ENCODE measurements around the gene PPFIBP1.

Gene PPFIBP1

DNA sequence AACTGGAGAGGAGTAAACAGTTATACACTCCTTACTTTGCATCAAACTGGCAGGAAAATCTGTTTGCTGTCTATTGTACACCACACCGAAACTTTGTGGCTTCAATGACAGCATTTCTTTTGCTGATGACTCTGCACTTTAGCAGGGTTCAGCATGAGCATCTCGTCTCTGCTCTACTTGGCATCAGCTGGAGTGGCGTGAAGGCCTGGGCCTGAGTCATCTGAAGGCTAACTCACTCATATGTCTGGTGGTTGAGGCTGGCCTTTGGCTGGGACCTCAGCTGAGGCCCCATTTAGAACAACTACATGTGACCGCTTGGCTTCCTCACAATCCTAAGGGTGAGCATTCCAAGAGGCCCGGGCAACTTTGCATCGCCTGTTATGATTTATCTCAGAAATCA lies 143.5 kb downstream of the PPFIBP1 start:
- H3K4me3 ChIP-seq (replicated peaks; ENCODE audit: insufficient read depth, low read length): no peak overlapping the region
- no peaks in the 10 kb centered on the region for H3K27me3 ChIP-seq (ENCODE audit: insufficient read depth, poor library complexity, severe bottlenecking)
- no peak overlapping the region for H3K27ac ChIP-seq (replicated peaks)
- no peak for DNase-seq (ENCODE audit: low read depth in 1 of 2, low spot score in 1 of 2)
- TF ChIP-seq GABPA (IDR thresholded peaks at IDR 0.05; ENCODE audit: low read depth) (no peak), POLR2AphosphoS5 (IDR thresholded peaks at IDR 0.05; ENCODE audit: low read depth) (no peak), SPI1 (IDR thresholded peaks at IDR 0.05; ENCODE audit: borderline replicate concordance, low read depth) (no peak)
- TF ChIP-seq, protein P1, sequence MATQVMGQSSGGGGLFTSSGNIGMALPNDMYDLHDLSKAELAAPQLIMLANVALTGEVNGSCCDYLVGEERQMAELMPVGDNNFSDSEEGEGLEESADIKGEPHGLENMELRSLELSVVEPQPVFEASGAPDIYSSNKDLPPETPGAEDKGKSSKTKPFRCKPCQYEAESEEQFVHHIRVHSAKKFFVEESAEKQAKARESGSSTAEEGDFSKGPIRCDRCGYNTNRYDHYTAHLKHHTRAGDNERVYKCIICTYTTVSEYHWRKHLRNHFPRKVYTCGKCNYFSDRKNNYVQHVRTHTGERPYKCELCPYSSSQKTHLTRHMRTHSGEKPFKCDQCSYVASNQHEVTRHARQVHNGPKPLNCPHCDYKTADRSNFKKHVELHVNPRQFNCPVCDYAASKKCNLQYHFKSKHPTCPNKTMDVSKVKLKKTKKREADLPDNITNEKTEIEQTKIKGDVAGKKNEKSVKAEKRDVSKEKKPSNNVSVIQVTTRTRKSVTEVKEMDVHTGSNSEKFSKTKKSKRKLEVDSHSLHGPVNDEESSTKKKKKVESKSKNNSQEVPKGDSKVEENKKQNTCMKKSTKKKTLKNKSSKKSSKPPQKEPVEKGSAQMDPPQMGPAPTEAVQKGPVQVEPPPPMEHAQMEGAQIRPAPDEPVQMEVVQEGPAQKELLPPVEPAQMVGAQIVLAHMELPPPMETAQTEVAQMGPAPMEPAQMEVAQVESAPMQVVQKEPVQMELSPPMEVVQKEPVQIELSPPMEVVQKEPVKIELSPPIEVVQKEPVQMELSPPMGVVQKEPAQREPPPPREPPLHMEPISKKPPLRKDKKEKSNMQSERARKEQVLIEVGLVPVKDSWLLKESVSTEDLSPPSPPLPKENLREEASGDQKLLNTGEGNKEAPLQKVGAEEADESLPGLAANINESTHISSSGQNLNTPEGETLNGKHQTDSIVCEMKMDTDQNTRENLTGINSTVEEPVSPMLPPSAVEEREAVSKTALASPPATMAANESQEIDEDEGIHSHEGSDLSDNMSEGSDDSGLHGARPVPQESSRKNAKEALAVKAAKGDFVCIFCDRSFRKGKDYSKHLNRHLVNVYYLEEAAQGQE (IDR thresholded peaks at IDR 0.05; ENCODE audit: insufficient replicate concordance, low read depth): no peak
- TF ChIP-seq, protein P2, sequence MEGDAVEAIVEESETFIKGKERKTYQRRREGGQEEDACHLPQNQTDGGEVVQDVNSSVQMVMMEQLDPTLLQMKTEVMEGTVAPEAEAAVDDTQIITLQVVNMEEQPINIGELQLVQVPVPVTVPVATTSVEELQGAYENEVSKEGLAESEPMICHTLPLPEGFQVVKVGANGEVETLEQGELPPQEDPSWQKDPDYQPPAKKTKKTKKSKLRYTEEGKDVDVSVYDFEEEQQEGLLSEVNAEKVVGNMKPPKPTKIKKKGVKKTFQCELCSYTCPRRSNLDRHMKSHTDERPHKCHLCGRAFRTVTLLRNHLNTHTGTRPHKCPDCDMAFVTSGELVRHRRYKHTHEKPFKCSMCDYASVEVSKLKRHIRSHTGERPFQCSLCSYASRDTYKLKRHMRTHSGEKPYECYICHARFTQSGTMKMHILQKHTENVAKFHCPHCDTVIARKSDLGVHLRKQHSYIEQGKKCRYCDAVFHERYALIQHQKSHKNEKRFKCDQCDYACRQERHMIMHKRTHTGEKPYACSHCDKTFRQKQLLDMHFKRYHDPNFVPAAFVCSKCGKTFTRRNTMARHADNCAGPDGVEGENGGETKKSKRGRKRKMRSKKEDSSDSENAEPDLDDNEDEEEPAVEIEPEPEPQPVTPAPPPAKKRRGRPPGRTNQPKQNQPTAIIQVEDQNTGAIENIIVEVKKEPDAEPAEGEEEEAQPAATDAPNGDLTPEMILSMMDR (IDR thresholded peaks at IDR 0.05; ENCODE audit: insufficient read depth, low read length): no peak

DNA sequence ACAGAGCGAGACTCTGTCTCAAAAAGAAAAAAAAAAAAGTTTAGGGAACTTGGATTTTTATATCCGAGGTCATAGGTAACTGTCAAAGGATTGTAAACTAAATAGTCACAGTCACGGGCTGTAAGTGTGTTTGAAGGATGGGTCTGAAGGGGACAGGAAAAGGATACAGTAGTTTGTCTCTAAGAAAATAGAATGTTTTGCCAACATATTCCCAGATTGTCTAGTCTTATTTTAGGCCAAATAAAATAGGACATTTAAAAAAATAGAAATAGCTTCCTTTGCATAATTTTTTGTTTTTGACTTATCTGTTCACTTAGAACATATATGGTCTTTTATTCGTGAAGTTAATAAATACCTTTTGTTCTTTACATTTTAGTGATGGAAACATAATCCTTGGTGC lies 148.0 kb downstream of the PPFIBP1 start:
- DNase-seq (ENCODE audit: low read depth in 1 of 2, low spot score in 1 of 2): no peak
- Histone ChIP-seq H3K27ac (replicated peaks) (no peak overlapping the region), H3K4me3 (replicated peaks; ENCODE audit: insufficient read depth, low read length) (no peak overlapping the region), H3K27me3 (ENCODE audit: insufficient read depth, poor library complexity, severe bottlenecking) (no peaks in the 10 kb centered on the region)
- TF ChIP-seq GABPA (IDR thresholded peaks at IDR 0.05; ENCODE audit: low read depth): no peak

DNA sequence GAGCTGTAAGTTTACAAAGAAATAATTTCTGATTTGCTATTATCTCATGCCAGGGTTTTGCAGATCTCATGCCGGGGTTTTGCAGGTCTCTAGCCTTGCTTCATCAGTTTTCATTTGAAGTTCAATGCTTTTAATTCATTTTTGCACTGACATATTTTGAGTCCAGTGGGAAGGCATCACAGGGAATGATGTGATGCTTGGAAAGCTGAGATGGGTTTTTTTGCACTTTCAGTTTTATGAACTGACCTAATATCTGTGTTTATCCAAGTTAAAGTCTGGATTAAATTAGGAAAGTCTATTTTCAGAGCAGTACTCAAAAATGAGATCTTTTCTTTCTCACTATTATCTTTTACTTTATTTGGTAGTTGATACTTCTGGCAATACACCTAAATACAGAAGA lies 148.6 kb downstream of the PPFIBP1 start:
- no peak overlapping the region for H3K27ac ChIP-seq (replicated peaks)
- no peaks in the 10 kb centered on the region for H3K27me3 ChIP-seq (ENCODE audit: insufficient read depth, poor library complexity, severe bottlenecking)
- no peak overlapping the region for H3K4me3 ChIP-seq (replicated peaks; ENCODE audit: insufficient read depth, low read length)
- no peak for DNase-seq (ENCODE audit: low read depth in 1 of 2, low spot score in 1 of 2)
- TF ChIP-seq, protein P1 (IDR thresholded peaks at IDR 0.05; ENCODE audit: insufficient replicate concordance, low read depth): no peak
- TF ChIP-seq SPI1 (IDR thresholded peaks at IDR 0.05; ENCODE audit: borderline replicate concordance, low read depth) (no peak), POLR2AphosphoS5 (IDR thresholded peaks at IDR 0.05; ENCODE audit: low read depth) (no peak), GABPA (IDR thresholded peaks at IDR 0.05; ENCODE audit: low read depth) (no peak)
- TF ChIP-seq, protein P2 (IDR thresholded peaks at IDR 0.05; ENCODE audit: insufficient read depth, low read length): no peak

DNA sequence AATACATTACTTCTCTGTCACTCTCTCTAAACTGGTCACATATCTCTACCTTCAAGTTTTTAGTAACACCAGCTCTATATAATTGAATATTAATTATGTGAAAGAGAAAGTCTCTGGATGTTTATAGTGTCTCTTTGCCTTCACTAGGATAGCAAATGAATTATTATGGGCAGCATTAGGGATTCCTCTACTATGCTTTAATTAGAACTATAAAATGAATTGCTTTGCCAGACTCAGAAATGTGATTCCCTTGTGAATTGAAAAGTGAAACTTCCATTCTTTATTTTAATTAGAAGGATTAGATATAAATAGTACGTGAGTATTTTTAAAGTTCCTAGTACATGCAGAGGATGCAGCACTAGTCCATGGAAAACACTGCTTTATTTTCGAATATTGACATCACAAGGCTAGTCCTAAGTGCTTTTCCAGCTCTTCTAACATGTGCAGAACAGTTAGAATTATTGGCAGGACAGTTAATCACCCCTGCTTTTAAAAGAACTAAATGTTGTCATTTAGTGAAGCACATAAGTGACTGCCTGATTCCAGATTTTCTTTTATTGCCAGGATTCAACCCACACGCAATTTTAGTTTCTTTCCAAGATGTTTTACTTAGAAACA lies 149.2 kb downstream of the PPFIBP1 start:
- DNase-seq (ENCODE audit: low read depth in 1 of 2, low spot score in 1 of 2): no peak
- no peak for TF ChIP-seq GABPA (IDR thresholded peaks at IDR 0.05; ENCODE audit: low read depth)
- TF ChIP-seq, protein P1 (IDR thresholded peaks at IDR 0.05; ENCODE audit: insufficient replicate concordance, low read depth): no peak
- TF ChIP-seq, protein P2 (IDR thresholded peaks at IDR 0.05; ENCODE audit: insufficient read depth, low read length): no peak
- TF ChIP-seq POLR2AphosphoS5 (IDR thresholded peaks at IDR 0.05; ENCODE audit: low read depth): no peak
- no peak for TF ChIP-seq SPI1 (IDR thresholded peaks at IDR 0.05; ENCODE audit: borderline replicate concordance, low read depth)
- Histone ChIP-seq H3K4me3 (replicated peaks; ENCODE audit: insufficient read depth, low read length) (no peak overlapping the region), H3K27me3 (ENCODE audit: insufficient read depth, poor library complexity, severe bottlenecking) (no peaks in the 10 kb centered on the region), H3K27ac (replicated peaks) (no peak overlapping the region)
